GM21360 (cell line): ENCODE measurements around the gene PACC1.
"Not testable (repeated sequence)": the region's sequence is repeated elsewhere in the genome, so short reads cannot be mapped to it uniquely, and the experiment has no call there.

Experiments used
- ATAC-seq: cut with Tn5 transposase; IDR thresholded peaks from one replicate; pipeline ENCODE4 v1.9.1; 2021; ENCODE audit warnings: mild to moderate bottlenecking, moderate library complexity; ENCODE audit not compliant: unreplicated experiment

PACC1 gene

DNA sequence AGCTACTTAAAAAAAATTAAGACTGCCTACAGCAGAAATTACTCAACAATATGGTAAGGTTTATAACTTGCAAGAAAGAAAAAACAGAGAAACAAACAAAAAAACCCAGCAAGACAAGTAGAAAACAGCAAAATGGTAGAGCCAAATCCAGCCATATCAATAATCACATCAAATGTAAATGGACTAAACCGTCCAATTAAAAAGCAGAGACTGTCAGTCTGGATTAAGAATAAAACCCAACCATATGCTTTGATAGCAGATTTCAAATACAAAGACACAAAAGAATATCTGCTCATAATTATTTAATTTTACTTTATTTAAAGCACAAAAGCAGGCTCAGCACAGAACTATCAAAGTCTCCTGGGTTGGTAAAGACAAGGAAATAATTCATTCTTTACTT, 17.5 kb downstream of the PACC1 start:
- ATAC-seq: no peak

DNA sequence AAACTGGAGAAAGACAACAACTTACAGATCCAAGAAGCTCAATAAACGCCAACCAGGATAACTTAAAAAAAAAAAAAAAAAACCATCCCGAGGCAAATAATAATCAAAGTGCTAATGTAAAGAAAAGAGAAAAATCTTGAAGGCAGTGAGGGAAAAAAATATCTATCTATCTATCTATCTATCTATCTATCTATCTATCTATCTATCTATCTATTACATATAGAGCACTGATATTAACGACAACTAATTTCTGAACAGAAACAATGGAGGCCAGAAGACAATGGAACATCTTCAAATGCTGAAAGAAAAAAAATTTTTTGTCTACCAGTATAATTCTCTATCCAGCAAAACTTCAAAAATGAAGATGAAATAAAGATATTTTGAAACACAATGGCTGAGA, 18.0 kb downstream of the PACC1 start:
- ATAC-seq: no peak

DNA sequence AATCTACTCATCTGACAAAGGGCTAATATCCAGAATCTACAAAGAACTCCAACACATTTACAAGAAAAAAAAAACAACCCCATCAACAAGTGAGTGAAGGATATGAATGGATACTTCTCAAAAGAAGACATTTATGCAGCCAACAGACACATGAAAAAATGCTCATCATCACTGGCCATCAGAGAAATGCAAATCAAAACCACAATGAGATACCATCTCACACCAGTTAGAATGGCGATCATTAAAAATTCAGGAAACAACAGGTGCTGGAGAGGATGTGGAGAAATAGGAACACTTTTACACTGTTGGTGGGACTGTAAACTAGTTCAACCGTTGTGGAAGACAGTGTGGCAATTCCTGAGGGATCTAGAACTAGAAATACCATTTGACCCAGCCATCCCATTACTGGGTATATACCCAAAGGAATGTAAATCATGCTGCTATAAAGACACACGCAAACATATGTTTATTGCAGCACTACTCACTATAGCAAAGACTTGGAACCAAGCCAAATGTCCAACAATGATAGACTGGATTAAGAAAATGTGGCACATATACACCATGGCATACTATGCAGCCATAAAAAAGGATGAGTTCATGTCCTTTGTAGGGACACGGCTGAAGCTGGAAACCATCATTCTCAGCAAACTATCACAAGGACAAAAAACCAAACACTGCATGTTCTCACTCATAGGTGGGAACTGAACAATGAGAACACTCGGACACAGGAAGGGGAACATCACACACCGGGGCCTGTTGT, 18.8 kb downstream of the PACC1 start:
- ATAC-seq: not testable (repeated sequence)

DNA sequence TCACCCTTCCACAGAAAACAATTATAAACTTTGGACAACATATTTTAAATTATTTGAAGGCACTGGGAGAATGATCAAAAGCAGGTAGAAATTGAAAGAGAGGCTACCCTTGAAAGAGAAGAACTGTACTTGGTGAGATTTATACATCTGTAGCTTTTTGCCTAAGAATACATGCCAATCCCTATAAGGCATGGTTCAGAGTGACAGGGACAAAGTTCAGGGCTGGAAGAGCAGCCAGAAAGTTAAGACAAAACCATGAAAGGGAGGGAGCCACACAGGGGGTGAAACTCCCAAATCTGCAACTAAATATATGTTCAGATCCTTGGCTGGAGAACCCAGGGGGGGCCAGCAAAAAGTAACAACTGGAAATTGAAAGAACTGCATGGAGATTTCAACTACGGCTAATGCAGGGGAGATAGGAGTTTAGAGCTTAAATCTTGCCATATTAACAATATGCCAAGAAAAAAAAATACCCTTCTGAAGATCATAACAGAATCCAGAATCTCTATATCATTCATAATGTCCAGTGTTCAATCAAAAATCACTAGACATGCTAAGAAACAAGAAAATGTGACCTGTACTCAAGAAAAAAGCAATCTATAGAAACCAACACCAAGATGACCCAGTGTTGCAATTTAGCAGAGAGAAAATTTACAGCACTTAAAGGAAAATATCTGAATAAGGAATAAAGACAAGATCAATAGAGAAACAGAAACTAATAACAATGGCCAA, 25.5 kb downstream of the PACC1 start:
- ATAC-seq: no peak

DNA sequence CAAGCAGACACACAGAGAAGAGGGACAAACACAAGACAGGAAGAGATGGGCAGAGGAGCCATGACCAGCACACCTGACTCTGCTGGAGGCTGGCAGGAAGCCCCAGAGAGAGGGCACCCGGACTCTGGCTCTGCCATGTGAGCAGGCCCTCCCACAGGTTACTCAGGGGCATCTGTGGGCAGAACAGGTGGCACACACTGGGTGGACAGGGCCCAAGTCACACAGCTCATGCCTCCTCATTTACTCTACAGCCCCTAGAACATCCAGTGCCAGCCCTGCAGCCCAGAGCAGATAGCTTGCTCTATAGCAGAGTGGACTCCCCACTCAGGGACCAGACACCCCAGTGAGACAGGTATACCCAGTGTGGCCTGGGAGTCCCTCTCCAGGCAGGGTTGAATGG, 28.7 kb downstream of the PACC1 start:
- no peak for ATAC-seq

DNA sequence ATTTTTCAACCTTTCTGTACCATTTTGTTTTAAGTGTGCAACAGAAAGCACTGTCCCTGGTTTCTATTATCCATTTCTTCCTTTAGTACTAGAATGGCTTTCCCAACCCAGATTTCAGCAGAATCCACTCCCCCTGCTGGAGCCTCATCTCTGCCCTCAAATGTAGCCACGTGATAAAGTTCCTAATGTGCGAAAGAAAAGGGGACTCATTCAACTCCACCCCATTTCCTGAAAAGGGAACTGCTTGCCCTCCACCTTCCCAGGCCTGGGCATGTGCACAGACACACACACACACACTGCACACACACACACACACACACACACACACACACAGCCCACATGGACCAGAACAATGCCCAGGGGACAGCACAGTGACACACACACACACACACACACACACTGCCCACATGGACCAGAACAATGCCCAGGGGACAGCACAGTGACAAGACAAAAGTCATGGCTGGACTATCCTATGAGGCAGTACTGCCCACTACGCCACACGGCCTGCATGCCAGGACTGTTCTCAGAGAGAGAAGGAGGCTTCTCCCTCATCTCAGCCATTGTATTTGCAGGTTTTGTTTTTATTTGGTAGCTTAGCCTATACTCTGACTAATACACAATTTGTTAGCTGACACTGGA, 33.2 kb downstream of the PACC1 start:
- ATAC-seq: no peak

DNA sequence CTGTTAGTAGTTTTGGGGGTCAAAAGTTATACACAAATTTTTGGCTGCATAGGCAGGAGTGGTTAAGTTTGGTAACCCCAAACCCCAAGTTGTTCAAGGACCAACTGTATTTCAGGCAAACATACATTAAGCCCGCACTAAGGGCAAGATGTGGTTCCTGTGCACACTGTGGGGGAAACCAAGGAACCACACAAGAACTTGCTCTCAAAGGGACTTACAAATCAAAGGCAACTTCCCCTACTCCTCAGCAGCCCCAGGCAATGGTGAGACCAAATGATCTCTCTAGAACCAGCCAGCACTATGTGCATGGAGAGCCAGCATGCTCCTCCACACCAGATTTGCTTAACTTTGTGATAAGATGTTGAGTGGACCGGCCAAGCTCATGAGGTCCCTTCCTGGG, 35.3 kb downstream of the PACC1 start:
- no peak for ATAC-seq

DNA sequence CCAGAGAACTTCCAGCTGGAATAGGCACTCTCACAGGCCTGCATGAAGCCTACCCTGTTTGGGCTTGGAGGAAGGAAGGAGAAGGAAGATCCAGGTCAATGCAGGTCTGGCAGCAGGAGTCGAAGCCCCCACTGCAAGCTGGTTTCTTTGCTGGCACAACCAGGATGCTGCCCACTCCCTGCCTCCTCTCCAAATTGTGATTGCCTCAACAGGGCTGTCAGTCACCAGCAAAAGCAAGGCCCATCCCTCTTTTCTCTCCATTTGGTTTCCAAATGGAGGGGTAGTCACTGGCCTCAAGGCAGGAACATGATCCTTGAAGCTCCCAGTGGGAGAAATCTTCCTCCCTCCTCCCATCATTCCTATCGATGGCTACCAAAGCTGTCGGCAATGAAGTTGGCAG, 37.0 kb downstream of the PACC1 start:
- ATAC-seq: no peak

DNA sequence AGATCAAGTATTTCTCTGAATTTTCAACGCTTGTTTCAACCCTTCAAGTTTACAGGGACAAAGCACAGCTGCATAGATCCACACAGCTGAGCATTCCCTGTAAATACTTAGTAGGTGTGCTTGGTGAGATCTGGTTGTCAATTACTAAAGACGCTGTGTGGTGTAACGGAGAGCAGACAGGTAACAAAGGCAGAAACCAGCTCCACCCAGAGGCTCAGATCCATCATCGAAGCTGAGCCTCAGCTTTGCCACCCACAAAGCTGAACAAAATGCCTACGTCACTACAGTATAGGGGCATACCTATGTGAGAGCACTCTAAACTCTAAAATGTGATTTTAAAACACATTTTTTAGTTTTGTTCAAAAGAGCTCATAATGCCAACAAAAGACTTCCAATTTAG, 38.7 kb downstream of the PACC1 start:
- no peak for ATAC-seq

DNA sequence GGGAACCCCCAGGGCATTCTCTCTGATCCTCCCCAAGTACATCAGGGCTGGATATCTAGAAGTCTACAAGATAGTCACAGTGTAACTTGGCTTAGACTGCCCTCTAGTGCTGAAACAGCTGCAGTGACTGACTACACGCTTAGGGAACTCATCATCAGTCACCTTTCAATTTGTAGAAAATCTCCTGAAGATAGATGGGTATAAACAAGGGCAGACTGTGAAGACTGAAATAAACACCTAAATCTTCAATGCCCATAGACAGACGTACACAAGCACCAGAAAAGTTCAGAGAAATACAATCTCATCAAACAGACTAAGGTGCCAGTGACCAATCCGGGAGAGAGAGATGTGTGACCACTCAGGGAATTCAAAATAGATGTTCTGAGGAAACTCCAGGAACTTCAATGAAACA, 46.6 kb downstream of the PACC1 start:
- ATAC-seq: no peak

DNA sequence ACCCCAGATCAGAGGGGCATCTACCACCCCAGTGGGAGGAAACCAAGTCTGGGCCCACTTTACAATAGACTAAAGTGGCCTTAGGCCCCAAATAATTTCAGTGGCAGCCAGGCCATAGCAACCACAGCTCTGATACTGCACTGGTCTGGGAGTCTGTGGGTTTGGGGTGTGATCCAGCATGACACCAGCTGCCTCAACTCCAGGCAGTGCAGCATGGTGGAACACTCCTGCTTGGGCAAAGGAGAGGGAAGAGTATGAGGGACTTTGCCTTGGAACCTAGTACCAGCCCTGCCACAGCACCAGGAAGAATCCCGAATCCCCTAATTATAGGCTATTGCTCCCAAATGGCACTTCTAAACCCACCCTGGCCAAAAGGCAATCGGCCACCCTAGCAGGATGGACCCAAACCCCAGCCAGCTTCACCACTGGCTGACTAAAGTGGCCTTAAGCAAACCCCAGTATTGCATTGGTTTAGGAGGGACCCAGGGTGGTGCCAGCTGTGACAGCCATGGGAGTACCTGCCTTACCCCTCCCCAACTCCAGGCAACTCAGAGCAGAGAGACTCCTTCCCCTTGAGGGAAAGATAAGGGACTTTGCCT, 47.1 kb downstream of the PACC1 start:
- ATAC-seq: no peak

DNA sequence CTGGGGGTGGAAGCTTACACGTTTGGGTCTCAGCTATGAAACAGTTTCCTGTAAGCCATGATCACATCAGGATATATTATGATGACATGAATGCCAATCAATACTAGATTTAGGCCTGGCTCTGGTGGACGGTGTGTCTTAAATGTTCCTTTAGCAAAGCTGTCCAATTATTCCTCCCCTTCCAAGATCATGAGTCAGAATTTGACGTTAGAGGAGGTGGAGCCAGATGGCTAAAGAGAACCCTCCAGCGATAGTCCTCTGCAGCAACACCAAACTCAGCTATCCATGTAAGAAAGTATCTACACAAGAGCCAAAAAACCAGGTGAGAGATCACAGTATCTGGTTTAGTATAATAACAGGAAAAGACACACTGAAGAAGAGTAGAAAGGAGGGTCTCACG, 47.8 kb downstream of the PACC1 start:
- ATAC-seq: no peak

DNA sequence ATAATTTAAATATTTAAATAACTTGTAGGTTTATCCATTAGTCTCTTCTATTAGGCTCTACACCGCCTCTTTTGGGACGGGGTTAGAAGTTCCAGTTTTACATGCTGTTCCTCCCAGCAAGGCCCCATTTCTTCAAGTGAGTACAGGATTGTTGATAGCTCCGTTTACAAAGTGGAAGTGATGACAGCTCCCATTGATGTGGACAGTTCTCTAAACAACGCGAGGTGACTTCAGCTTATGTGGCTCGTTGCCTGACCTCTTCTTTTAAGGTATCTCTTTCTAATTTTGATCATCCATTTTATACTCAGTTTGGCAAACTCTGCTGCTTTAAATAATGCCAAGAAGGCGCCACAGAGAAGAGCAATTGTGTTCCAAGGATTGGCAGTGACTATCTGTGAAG, 49.7 kb downstream of the PACC1 start:
- ATAC-seq: no peak

DNA sequence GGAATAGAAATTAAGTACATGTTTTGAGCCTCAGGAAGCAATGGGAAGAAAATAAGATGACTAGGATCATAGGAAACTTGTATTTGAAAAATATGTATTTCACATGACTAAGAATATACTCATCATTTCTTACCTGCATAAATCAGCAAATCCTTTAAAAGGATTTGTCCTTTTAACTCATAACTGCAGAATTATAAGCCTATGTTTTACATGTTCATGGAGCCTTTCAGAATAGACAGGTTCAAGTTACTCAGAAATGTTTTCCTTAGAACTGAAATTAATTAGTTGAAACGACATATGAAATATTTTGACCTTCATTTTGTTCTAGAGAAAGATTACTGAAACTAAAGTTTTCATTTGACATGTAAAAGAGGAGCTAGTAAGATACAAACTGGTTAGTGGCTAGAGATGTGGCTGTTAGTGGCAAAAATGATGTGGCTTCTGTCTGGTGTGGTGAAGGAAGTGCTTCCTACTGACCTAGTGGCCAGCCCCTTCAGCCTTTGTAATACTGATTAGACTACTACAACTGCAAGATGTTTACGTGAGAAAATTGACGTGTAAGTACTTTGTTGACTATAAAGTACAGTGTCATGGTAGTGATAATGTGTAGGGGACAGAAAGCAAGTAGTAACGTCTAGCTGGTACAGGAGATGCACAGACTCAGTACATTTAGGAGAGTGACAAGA, 54.7 kb downstream of the PACC1 start:
- ATAC-seq: no peak

DNA sequence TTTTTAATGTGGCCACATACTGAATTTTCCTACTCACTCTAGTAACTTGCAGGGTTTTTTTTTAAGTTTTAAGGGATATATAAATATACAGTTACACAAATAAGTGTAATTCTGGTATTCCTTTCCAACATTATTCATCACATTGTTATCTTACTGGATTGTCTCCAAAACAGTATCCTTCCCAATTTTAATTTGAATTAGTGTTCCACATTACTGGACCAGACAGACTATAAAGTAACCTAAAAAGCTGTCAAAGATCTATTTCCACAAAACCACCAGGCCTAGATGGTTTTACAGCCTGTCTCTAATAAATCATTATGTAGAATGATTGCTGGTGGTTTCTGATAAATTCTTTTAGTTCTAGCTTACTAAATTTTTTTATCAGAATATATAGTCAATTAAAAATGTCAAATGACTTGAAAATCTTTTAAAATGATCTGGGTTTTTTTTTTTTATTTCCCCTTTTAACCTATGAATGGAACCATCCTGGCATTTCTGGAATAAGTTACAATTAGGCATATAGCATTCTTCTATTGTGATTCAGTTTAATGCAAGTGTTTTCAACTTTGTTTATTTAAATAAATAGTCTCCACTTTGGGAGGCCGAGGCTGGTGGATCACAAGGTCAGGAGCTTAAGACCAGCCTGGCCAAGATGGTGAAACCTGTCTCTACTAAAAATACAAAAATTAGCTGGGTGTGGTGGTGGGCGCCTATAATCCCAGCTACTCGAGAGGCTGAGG, 59.3 kb downstream of the PACC1 start:
- ATAC-seq: no peak

DNA sequence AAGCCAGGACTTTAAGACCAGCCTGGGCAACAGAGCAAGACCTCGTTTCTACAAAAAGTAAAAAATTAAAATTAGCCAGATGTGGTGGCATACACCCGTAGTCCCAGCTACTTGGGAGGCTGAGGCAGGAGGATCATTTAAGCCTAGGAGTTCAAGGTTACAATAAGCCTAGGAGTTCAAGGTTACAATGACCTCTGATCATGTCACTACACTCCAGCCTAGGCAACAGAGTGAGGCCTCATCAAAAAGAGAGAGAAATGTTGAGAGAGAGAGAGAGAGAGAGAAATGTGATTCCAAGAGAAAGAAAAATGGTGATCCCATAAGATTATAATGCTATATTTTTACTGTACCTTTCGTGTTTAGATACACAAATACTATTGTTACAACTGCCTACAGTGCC, 60.2 kb downstream of the PACC1 start:
- ATAC-seq: no peak

DNA sequence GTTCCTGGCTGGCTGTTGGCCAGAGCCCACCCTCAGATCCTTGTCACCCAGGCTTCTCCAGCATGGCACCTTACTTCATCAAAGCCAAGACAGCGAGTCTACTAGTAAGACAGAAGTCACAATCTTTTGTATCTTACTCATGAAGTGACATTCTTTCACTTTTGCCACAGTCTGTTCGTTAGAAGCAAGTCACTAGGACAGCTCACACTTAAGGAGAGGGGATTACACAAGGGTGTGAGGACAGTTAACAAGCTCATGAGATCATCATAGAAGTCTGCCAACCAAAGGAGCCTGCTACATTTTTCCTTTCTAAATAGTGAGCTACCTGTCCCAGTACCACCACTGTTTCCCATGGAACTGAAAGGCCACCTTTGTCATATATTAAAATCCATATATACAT, 61.5 kb downstream of the PACC1 start:
- no peak for ATAC-seq

DNA sequence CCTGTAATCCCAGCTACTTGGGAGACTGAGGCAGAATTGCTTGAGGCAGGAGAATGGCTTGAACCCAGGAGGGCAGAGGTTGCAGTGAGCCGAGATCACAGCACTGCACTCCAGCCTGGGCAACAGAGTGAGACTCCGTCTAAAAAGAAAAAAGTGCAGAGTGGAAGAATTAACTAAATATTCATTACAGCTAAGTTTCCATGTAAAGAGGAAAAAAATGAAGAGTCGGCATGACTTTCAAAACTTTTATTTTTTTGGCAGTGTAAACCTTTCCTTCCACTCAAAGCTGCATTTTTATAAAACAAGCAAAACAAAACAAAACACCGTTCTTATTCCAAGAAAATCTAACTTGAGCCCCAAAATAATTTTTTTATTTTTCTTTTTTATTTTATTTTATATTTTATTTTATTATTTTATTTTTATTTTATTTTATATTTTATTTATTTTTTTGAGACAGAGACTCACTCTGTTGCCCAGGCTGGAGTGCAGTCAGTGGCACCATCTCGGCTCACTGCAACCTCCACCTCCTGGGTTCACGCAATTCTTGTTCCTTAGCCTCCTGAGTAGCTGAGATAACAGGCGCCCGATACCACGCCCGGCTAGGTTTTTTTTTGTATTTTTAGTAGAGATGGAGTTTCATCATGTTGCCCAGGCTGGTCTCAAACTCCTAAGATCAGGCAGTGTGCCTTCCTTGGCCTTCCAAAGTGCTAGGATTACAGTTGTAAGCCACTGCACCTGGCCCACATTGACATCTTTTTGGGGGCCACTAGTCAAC, 62.9 kb downstream of the PACC1 start:
- no peak for ATAC-seq

DNA sequence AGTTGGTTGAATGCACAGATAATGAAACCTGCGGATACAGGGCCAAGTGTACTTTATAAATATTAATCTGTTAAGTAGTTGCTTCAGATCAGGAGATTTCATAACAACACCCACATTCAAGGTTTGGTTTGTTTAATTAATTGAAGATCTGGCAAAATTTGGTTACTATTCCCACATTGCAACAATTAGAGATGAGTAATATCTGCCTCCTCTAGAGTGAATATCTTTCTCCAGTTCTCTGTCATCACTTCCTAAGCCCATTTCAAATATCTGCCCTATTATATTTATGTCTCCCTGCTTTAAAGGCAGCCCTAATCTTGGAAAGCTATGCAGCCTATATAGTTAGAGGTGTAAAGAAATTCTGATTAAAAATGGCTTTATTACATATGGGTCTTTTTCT, 68.1 kb downstream of the PACC1 start:
- no peak for ATAC-seq

DNA sequence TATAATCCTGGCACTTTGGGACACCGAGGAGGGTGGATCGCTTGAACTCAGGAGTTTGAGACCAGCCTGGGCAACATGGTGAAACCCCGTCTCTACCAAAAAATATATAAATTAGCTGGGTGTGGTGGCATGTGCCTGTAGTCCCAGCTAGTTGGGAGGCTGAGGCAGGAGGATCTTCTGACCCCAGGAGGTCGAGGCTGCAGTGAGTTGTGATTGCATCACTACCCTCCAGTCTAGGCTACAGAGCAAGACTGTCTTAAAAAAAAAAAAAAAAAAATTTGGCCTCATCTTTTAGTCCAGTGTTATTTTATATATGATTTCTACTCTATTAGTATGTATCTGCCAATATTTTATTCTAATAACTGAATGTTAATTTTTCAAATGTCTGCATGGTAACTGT, 69.8 kb downstream of the PACC1 start:
- ATAC-seq: no peak
